Keratinocyte (primary cell): ENCODE data around the gene BEST1. TPM values are rescaled to one million over a fixed set of nuclear protein-coding genes. Genes with fewer than 3 reads are reported as not detected.

Experiments
- DNase-seq: peaks from one replicate; pipeline ENCODE4 v3.0.0-alpha.2; 2011; ENCODE audit warnings: low read depth, missing footprints, low spot score
- FAIRE-seq: peaks from 2 replicates; lab custom pipeline; 2011; peaks lifted over from hg19 to GRCh38; lab: Jason Lieb, UNC
- H2AFZ ChIP-seq: 2 replicates; pipeline ENCODE4 v1.6.0; 2012; ENCODE audit warnings: low read length, control low read depth, inconsistent platforms; ENCODE audit not compliant: control insufficient read depth
- H3K27ac ChIP-seq: 2 replicates; pipeline ENCODE4 v1.5.1; 2011; ENCODE audit warnings: low read length; ENCODE audit not compliant: control insufficient read depth, insufficient read depth
- H3K27me3 ChIP-seq: 3 replicates; pipeline ENCODE4 v1.6.0; 2011; ENCODE audit warnings: low read length; ENCODE audit not compliant: control insufficient read depth, insufficient read depth; ENCODE audit errors: extremely low read depth
- H3K36me3 ChIP-seq, 2 experiments: 2 replicates in 1 of 2; 3 replicates in 1 of 2; pipeline ENCODE4 v1.5.1; 2011; ENCODE audit warnings: low read length in 2 of 2, mild to moderate bottlenecking in 1 of 2; ENCODE audit not compliant: control insufficient read depth in 2 of 2, insufficient read depth in 2 of 2; ENCODE audit errors: extremely low read depth in 1 of 2
- H3K4me1 ChIP-seq: 3 replicates; pipeline ENCODE4 v1.5.1; 2011; ENCODE audit warnings: low read length; ENCODE audit not compliant: control insufficient read depth, insufficient read depth; ENCODE audit errors: extremely low read depth
- H3K4me2 ChIP-seq: 3 replicates; pipeline ENCODE4 v1.6.0; 2011; ENCODE audit warnings: low read depth, low read length; ENCODE audit not compliant: control insufficient read depth, insufficient read depth; ENCODE audit errors: extremely low read depth
- H3K4me3 ChIP-seq, 3 experiments: fragments of 200-600 bp in 1 of 3; sonication (generic) in 1 of 3; 2 replicates in 2 of 3; 3 replicates in 1 of 3; pipeline ENCODE4 v1.5.1; 2011 to 2016; ENCODE audit warnings: low read length in 3 of 3, mild to moderate bottlenecking in 3 of 3, control low read depth in 2 of 3, inconsistent platforms in 1 of 3, low read depth in 1 of 3, mixed read lengths in 1 of 3, mixed run types in 1 of 3, moderate library complexity in 1 of 3; ENCODE audit not compliant: control insufficient read depth in 2 of 3, insufficient read depth in 2 of 3; ENCODE audit errors: extremely low read depth in 1 of 3
- H3K79me2 ChIP-seq: 2 replicates; pipeline ENCODE4 v1.6.0; 2012; ENCODE audit warnings: low read length; ENCODE audit not compliant: control insufficient read depth, insufficient read depth
- H3K9ac ChIP-seq: 3 replicates; pipeline ENCODE4 v1.6.0; 2011; ENCODE audit warnings: low read length; ENCODE audit not compliant: control insufficient read depth, insufficient read depth; ENCODE audit errors: extremely low read depth
- H3K9me1 ChIP-seq: 3 replicates; pipeline ENCODE4 v1.6.0; 2011; ENCODE audit warnings: low read length; ENCODE audit not compliant: control insufficient read depth, insufficient read depth; ENCODE audit errors: extremely low read depth
- H3K9me3 ChIP-seq: 2 replicates; pipeline ENCODE4 v1.5.1; 2012; ENCODE audit warnings: low read depth, low read length; ENCODE audit not compliant: control insufficient read depth
- H4K20me1 ChIP-seq: 3 replicates; pipeline ENCODE4 v1.6.0; 2011; ENCODE audit warnings: low read length; ENCODE audit not compliant: control insufficient read depth, insufficient read depth; ENCODE audit errors: extremely low read depth
- CTCF ChIP-seq, 3 experiments: IDR thresholded peaks in 1 of 3; conservative IDR thresholded peaks in 1 of 3; optimal IDR thresholded peaks in 1 of 3; 2 replicates in 2 of 3; 3 replicates in 1 of 3; pipeline versions ENCODE3 to v1.5.1; 2011; ENCODE audit warnings: low read length in 3 of 3, mild to moderate bottlenecking in 3 of 3, moderate library complexity in 2 of 3, control low read depth in 1 of 3, inconsistent platforms in 1 of 3; ENCODE audit not compliant: insufficient read depth in 2 of 3; ENCODE audit errors: extremely low read depth in 1 of 3
- EZH2 ChIP-seq: IDR thresholded peaks from one replicate; pipeline ENCODE4 v1.6.1; 2012; ENCODE audit warnings: inconsistent platforms, mild to moderate bottlenecking, low read length, moderate library complexity
- dilution Hi-C: fragments of 300-500 bp; cut with MboI; formaldehyde crosslinking; loops from one replicate; pipeline ENCODE4 v1.7.0; 2020; ENCODE audit warnings: low sequenced_read_pairs; ENCODE audit not compliant: extremely low pct_ligation_motif_present
- polyA plus RNA-seq, 5 experiments: library from polyadenylated mRNA; depleted of rRNA in 3 of 5; stranded (reverse) in 3 of 5; stranded (forward) in 1 of 5; unstranded in 1 of 5; fragments of >200 nt; gene quantifications; 1 replicate in 1 of 5; 2 replicates in 3 of 5; 3 replicates in 1 of 5; pipeline versions ENCODE4 v1.2.1 to v1.2.3, GENCODE V29; 2011 to 2012; ENCODE audit warnings: missing spikeins in 2 of 5, low read depth in 1 of 5, low replicate concordance in 1 of 5

Gene BEST1
- polyA plus RNA-seq, 1 donor (not counting 4 experiments of a cell fraction or from before 2014, with no cell fraction given) = 0.13 TPM

DNA sequence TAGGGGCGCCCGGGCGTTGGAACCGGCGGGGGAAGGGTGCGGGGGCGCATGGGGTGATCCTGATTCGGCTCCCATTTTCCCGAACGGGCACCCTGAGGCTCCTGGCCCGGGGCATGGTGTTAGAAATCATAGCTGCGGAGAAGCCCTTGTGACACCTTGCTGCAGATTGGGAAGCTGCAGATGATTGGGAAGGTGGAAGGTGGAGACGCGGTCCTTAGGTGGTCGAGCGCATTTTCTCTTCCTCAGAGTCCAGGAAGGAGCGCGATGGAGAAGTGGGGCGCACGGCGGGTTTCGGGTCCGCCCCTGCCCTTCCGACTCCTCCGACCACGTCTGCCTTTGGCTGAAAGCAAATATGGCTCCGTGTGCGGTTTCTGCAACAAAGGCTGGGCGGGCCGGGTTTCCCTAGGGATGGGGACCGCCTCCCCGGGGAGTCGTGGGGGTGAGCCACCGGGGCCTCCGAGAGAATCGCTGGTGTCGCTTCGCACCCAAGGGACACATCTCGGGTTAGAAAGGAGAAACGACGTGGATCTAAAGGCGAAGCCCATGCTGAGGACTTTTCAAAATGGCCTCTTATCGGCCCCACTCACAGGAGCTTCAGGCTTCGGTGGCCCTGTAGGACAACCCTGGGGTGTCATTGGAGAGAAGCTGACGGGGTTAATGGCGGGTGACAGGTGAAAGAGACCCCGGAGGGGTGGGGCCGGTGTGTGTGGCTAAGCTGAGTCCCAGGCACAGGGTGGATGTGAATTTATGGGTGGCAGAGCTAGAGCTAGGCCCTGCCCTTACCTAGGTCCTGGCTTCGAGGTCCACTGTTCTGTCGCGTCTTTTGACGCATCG is 18.0 kb downstream of the BEST1 start:
- Histone ChIP-seq H3K27ac (peak overlapping the region; percentile 96), H3K4me2 (peak overlapping the region; percentile 75), H4K20me1 (peaks cover 21% of the 10 kb centered on the region), H3K27me3 (no peaks in the 10 kb centered on the region), H3K9me3 (no peaks in the 10 kb centered on the region), H2AFZ (peak overlapping the region; percentile 65), H3K9ac (peak overlapping the region; percentile 89), H3K4me1 (peaks cover 62% of the 10 kb centered on the region), H3K9me1 (no peaks in the 10 kb centered on the region), H3K36me3 (peaks cover 12 to 26% of the 10 kb centered on the region in 2 experiments), H3K79me2 (peaks cover 20% of the 10 kb centered on the region), H3K4me3 (peak overlapping the region; percentile 82 to 93 (median 86))
- dilution Hi-C loops = no loop called here
- DNase-seq (no peak), FAIRE-seq (no peak)
- TF ChIP-seq EZH2 = no peak
- TF ChIP-seq CTCF (optimal IDR thresholded peaks at IDR 0.05 in 1 of 3, IDR thresholded peaks at IDR 0.05 in 1 of 3, conservative IDR thresholded peaks at IDR 0.05 in 1 of 3; ENCODE audit: extremely low read depth in 1 of 3, insufficient read depth in 2 of 3, low read length in 3 of 3) = no peak

DNA sequence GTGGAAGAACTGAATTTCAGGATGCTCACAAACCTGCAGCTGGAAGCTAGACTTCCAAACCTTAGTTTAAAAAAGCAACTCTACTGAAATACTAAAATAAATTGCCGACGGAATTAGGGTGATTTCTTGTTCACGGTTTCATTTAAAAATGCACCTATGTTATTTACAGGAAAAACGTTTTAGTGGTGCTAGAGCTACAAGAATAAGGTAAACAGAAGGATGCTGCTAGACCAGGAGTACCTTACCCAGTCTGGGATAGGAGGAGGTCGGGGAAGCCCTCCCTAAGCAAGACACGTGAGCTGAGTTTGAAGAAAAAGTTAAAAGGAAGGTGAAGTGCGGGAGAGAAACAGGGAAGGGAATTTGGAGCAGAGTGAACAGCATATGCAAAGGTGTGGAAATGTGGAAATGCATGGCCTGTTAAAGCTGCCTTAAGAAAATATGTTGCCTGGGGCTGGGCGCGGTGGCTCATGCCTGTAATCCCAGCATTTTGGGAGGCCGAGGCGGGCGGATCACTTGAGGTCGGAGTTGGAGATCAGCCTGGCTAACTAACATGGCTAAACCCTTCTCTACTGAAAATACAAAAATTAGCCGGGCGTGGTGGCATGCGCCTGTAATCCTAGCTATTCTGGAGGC is 18.7 kb downstream of the BEST1 start:
- peak overlapping the region; percentile 89 for H3K9ac ChIP-seq
- no peaks in the 10 kb centered on the region for H3K9me3 ChIP-seq
- peak overlapping the region; percentile 75 for H3K4me2 ChIP-seq
- H3K9me1 ChIP-seq = no peaks in the 10 kb centered on the region
- no peaks in the 10 kb centered on the region for H3K27me3 ChIP-seq
- no peak for FAIRE-seq
- peaks cover 20% of the 10 kb centered on the region for H3K79me2 ChIP-seq
- H3K36me3 ChIP-seq = peaks cover 11 to 22% of the 10 kb centered on the region in 2 experiments
- peak overlapping the region; percentile 96 for H3K27ac ChIP-seq
- peaks cover 21% of the 10 kb centered on the region for H4K20me1 ChIP-seq
- no peak for DNase-seq
- no peak for TF ChIP-seq EZH2
- TF ChIP-seq CTCF (optimal IDR thresholded peaks at IDR 0.05 in 1 of 3, IDR thresholded peaks at IDR 0.05 in 1 of 3, conservative IDR thresholded peaks at IDR 0.05 in 1 of 3; ENCODE audit: extremely low read depth in 1 of 3, insufficient read depth in 2 of 3, low read length in 3 of 3) = no peak
- peaks cover 69% of the 10 kb centered on the region for H3K4me1 ChIP-seq
- dilution Hi-C loops = no loop called here
- H3K4me3 ChIP-seq = peak overlapping the region; percentile 37 to 86 (median 82)
- peak overlapping the region; percentile 65 for H2AFZ ChIP-seq
